HepG2 (cell line): ENCODE measurements around the gene KIF6.

ENCODE experiments used
- FOXO4 ChIP-seq: sonication (generic); formaldehyde crosslinking; conservative IDR thresholded peaks from 2 replicates; pipeline ENCODE4 v1.8.1; 2023; ENCODE audit warnings: missing genetic modification reagents
- MAFK ChIP-seq, 2 experiments: IDR thresholded peaks in 1 of 2; conservative IDR thresholded peaks in 1 of 2; 2 replicates each; pipeline ENCODE4 v1.6.1; 2011; ENCODE audit warnings: improper control_type of control experiment in 2 of 2, low read length in 2 of 2
- MLLT10 ChIP-seq: sonication (generic); formaldehyde crosslinking; IDR thresholded peaks from 2 replicates; pipeline ENCODE4 v1.4.0; 2020; ENCODE audit warnings: missing genetic modification reagents
- ZNF354B ChIP-seq: sonication (generic); formaldehyde crosslinking; IDR thresholded peaks from 2 replicates; pipeline ENCODE4 v1.8.0; 2022; ENCODE audit warnings: mild to moderate bottlenecking, missing genetic modification reagents
- ZNF703 ChIP-seq: sonication (generic); formaldehyde crosslinking; IDR thresholded peaks from 2 replicates; pipeline ENCODE4 v1.5.1; 2020; ENCODE audit warnings: missing genetic modification reagents, mild to moderate bottlenecking, moderate library complexity, borderline replicate concordance
- TF ChIP-seq, protein P1 (sequence below), 2 experiments: sonication (generic) in 1 of 2; formaldehyde crosslinking in 1 of 2; IDR thresholded peaks; 2 replicates each; pipeline versions ENCODE4 v1.4.0 to v1.6.1; 2016 to 2020; ENCODE audit warnings: borderline replicate concordance in 1 of 2, low read depth in 1 of 2, mild to moderate bottlenecking in 1 of 2, missing genetic modification reagents in 1 of 2
- TF ChIP-seq, protein P2 (sequence below): sonication (generic); formaldehyde crosslinking; IDR thresholded peaks from 2 replicates; pipeline ENCODE4 v1.5.0; 2020; ENCODE audit warnings: missing genetic modification reagents

- TF ChIP-seq MAFK (conservative IDR thresholded peaks at IDR 0.05 in 1 of 2, IDR thresholded peaks at IDR 0.05 in 1 of 2; ENCODE audit: low read length in 2 of 2) (no peak), FOXO4 (no peak), ZNF703 (no peak), ZNF354B (CRISPR knock-in tag) (no peak), MLLT10 (CRISPR knock-in tag) (no peak)
- TF ChIP-seq, protein P1, sequence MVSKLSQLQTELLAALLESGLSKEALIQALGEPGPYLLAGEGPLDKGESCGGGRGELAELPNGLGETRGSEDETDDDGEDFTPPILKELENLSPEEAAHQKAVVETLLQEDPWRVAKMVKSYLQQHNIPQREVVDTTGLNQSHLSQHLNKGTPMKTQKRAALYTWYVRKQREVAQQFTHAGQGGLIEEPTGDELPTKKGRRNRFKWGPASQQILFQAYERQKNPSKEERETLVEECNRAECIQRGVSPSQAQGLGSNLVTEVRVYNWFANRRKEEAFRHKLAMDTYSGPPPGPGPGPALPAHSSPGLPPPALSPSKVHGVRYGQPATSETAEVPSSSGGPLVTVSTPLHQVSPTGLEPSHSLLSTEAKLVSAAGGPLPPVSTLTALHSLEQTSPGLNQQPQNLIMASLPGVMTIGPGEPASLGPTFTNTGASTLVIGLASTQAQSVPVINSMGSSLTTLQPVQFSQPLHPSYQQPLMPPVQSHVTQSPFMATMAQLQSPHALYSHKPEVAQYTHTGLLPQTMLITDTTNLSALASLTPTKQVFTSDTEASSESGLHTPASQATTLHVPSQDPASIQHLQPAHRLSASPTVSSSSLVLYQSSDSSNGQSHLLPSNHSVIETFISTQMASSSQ (IDR thresholded peaks at IDR 0.05; ENCODE audit: low read depth) = no peak
- TF ChIP-seq, protein P1 (CRISPR knock-in tag; IDR thresholded peaks at IDR 0.05; ENCODE audit: borderline replicate concordance) = no peak
- TF ChIP-seq, protein P2, sequence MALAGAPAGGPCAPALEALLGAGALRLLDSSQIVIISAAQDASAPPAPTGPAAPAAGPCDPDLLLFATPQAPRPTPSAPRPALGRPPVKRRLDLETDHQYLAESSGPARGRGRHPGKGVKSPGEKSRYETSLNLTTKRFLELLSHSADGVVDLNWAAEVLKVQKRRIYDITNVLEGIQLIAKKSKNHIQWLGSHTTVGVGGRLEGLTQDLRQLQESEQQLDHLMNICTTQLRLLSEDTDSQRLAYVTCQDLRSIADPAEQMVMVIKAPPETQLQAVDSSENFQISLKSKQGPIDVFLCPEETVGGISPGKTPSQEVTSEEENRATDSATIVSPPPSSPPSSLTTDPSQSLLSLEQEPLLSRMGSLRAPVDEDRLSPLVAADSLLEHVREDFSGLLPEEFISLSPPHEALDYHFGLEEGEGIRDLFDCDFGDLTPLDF (CRISPR knock-in tag) = no peak
Measured at GRCh38 chr6:39380837-39381549, 344.2 kb downstream of the KIF6 start.
